Inflammatory macrophage treated with lipopolysaccharide for 1 hour (primary cell): ENCODE results near the gene DNMT3A.
A peak's percentile ranks its signal among the peaks of the same experiment; 100 is the strongest.

Experiments used
- DNase-seq, 2 donors: peaks; one replicate each; pipeline ENCODE4 v3.0.0-alpha.2; 2020 to 2022

Gene DNMT3A

GRCh38 chr2:25303633-25304236 is 38.0 kb downstream of the DNMT3A start:
- DNase-seq, result no peak

GRCh38 chr2:25302758-25303375 is 38.9 kb downstream of the DNMT3A start:
- DNase-seq, result peak; percentile 48 to 63

- DNase-seq, result peak; percentile 82 to 88
These were observed 40.0 kb downstream of the DNMT3A start for GRCh38 chr2:25301453-25302352.

GRCh38 chr2:25300001-25300400 is 41.7 kb downstream of the DNMT3A start:
- DNase-seq, result no peak

GRCh38 chr2:25298776-25299431 is 42.8 kb downstream of the DNMT3A start:
- no peak for DNase-seq

GRCh38 chr2:25297738-25298137 is 44.0 kb downstream of the DNMT3A start:
- no peak for DNase-seq

GRCh38 chr2:25295621-25296020 is 46.1 kb downstream of the DNMT3A start:
- no peak for DNase-seq

- DNase-seq, result peak in 1 of 2 donors; percentile 43
These were observed 46.9 kb downstream of the DNMT3A start for GRCh38 chr2:25294573-25295462.

GRCh38 chr2:25293958-25294562 is 47.7 kb downstream of the DNMT3A start:
- DNase-seq, result no peak

GRCh38 chr2:25293145-25293544 is 48.6 kb downstream of the DNMT3A start:
- no peak for DNase-seq

GRCh38 chr2:25292408-25292807 is 49.3 kb downstream of the DNMT3A start:
- DNase-seq, result no peak

GRCh38 chr2:25290811-25291495 is 50.8 kb downstream of the DNMT3A start:
- DNase-seq, result no peak

- no peak for DNase-seq
These were observed 54.8 kb downstream of the DNMT3A start for GRCh38 chr2:25286723-25287483.

GRCh38 chr2:25286025-25286400 is 55.7 kb downstream of the DNMT3A start:
- DNase-seq, result peak in 1 of 2 donors; percentile 36

- no peak for DNase-seq
These were observed 56.3 kb downstream of the DNMT3A start for GRCh38 chr2:25285265-25286024.

- no peak for DNase-seq
These were observed 57.0 kb downstream of the DNMT3A start for GRCh38 chr2:25284756-25285155.

- DNase-seq, result no peak
These were observed 57.8 kb downstream of the DNMT3A start for GRCh38 chr2:25283921-25284320.

- DNase-seq, result no peak
These were observed 59.8 kb downstream of the DNMT3A start for GRCh38 chr2:25281941-25282340.

GRCh38 chr2:25281522-25281921 is 60.2 kb downstream of the DNMT3A start:
- DNase-seq, result no peak
